ENCODE measurements around the gene KCNIP4.

DNA sequence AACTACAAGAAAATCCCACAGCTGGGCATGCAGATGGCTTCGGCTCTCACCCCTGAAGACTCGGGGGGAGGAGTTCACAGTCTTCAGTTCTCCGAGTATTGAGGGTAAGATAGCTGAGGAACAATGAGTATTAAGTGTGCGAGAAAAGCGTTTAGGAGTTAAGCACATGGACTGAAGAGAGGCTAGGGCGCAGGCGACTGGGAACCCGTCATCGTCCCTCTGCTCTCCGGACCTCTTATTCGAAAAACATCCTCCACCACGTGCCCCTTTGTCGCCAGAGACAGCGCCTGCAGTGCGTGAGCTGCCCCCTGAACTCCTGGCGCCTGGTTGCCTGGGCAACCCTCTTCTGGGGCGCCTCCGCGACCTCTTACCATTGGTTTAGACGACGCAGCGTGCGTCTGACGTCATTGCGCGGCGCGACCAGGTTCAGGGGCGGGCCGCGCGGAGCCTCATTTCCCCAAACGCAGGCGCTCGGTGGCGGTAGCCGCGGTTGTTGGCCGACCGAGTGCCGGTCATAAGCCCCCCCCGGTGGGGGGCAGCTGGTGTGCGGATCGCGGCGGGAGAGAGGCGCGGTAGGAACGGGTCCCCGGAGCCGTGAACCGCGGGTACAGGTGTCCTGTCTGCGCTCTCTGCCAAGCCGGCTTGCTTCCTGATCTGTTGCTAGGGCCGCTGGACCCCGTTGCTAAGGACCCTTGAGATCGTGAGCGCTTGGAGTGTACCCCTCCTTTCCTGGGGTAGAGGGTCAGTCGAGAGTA, 1248.4 kb downstream of the KCNIP4 start, which contains the start of gene PACRGL:
- TF ChIP-seq, protein P1, sequence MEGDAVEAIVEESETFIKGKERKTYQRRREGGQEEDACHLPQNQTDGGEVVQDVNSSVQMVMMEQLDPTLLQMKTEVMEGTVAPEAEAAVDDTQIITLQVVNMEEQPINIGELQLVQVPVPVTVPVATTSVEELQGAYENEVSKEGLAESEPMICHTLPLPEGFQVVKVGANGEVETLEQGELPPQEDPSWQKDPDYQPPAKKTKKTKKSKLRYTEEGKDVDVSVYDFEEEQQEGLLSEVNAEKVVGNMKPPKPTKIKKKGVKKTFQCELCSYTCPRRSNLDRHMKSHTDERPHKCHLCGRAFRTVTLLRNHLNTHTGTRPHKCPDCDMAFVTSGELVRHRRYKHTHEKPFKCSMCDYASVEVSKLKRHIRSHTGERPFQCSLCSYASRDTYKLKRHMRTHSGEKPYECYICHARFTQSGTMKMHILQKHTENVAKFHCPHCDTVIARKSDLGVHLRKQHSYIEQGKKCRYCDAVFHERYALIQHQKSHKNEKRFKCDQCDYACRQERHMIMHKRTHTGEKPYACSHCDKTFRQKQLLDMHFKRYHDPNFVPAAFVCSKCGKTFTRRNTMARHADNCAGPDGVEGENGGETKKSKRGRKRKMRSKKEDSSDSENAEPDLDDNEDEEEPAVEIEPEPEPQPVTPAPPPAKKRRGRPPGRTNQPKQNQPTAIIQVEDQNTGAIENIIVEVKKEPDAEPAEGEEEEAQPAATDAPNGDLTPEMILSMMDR (IDR thresholded peaks at IDR 0.05; ENCODE audit: extremely low read depth in 1 of 2, insufficient read depth in 1 of 2, low read depth in 1 of 2, low read length in 2 of 2) = no peak
- TF ChIP-seq EZH2 (IDR thresholded peaks at IDR 0.05; ENCODE audit: borderline replicate concordance, low read depth, low read length, severe bottlenecking) (no peak), POLR2A (IDR thresholded peaks at IDR 0.05; ENCODE audit: low read depth, low read length) (peak; percentile 43), POLR2AphosphoS5 (IDR thresholded peaks at IDR 0.05; ENCODE audit: insufficient read depth, low read depth, low read length) (peak; percentile 81)

Measured in endothelial cell of umbilical vein (primary cell).